HG03135 (cell line): ENCODE data around the gene RNASEL.
"Not testable (repeated sequence)": the region's sequence is repeated elsewhere in the genome, so short reads cannot be mapped to it uniquely, and the experiment has no call there.

Experiments used
- ATAC-seq: cut with Tn5 transposase; IDR thresholded peaks from one replicate; pipeline ENCODE4 v1.9.1; 2021; ENCODE audit warnings: mild to moderate bottlenecking, moderate library complexity; ENCODE audit not compliant: unreplicated experiment

Gene RNASEL, protein sequence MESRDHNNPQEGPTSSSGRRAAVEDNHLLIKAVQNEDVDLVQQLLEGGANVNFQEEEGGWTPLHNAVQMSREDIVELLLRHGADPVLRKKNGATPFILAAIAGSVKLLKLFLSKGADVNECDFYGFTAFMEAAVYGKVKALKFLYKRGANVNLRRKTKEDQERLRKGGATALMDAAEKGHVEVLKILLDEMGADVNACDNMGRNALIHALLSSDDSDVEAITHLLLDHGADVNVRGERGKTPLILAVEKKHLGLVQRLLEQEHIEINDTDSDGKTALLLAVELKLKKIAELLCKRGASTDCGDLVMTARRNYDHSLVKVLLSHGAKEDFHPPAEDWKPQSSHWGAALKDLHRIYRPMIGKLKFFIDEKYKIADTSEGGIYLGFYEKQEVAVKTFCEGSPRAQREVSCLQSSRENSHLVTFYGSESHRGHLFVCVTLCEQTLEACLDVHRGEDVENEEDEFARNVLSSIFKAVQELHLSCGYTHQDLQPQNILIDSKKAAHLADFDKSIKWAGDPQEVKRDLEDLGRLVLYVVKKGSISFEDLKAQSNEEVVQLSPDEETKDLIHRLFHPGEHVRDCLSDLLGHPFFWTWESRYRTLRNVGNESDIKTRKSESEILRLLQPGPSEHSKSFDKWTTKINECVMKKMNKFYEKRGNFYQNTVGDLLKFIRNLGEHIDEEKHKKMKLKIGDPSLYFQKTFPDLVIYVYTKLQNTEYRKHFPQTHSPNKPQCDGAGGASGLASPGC

DNA sequence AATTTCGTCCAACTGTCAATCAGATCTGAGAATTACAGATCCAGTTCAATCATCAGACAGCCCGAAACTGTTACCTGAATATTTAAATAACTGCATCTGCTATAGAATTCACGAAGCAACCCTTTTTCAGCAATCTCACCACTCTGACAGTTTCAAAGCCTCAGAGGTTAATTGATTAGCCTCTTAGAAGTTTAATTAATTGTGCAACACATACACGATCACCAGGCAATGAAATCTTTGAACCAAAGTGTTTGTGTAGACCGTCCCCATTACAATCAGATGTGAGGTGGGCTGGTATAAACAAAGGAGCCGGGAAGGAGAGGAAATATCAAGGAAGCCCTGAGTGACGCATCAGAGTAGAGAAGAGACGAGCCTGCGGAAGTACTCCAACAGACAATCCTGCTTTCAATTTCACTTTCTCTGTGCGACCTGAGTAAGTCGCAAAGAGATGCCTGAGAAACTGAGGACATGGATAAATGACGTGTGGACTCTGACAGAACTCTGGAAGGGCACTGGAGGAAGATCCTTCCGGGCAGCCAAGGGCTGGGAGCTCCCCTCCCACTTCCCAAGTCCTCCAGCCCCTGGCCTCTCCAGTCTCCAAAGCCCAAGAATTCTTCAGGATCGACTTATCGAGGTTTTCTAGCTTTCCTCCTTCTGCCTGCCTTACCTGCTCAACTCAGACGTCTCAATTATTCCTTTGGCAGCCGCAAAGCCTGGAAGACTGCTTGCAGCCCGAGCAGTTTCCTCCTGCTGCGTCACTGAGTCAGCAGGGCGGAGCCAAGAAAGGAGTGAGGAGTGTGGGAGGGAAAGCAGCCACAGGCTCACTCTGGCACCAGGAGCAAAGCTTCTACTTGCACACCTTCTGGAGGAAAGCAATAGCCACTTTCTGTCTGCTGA is at the start of gene RNASEL:
Gene RNASEL, minus strand, starts transcription at position 757 of the 897 bp plus-strand sequence. CDS start 2,450 bp downstream, outside the sequence.
- peak; percentile 93 for ATAC-seq

DNA sequence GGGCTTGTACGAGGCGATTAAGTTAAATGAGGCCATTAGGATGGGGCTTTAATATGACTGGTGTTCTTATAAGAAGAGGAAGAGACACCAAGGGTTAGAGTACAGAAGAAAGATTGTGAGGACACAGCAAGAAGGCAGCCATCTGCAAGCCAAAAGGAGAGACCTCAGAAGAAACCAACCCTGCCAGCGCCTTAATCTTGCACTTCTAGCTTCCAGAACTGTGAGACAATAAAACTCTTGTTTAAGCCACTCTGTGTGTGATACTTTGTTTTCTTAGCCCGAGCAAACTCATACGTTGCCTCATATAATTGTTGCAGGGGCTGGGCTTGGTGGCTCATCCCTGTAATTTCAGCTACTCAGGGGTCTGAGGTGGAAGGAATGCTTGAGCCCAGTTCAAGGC is 48.7 kb upstream of the RNASEL start:
- ATAC-seq = no peak

DNA sequence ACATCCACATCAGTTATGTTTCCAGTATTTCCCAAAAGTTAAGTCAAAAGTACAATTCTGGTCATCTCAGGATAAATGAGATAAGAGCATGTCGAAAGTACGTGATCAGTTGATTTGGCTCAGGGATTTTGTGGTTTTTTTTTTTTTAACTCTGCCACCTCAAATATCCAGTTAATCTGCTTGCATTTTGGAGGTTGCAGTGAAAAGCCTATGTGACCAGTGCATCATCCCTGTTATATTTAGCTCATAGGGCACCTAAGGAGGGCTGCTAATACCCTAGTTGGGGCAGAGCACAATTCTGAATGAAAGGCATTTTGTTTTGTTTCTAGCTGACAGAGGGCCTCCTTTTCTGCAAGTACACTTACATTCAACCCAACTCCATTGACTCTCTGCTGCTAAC is 46.8 kb upstream of the RNASEL start:
- no peak for ATAC-seq

DNA sequence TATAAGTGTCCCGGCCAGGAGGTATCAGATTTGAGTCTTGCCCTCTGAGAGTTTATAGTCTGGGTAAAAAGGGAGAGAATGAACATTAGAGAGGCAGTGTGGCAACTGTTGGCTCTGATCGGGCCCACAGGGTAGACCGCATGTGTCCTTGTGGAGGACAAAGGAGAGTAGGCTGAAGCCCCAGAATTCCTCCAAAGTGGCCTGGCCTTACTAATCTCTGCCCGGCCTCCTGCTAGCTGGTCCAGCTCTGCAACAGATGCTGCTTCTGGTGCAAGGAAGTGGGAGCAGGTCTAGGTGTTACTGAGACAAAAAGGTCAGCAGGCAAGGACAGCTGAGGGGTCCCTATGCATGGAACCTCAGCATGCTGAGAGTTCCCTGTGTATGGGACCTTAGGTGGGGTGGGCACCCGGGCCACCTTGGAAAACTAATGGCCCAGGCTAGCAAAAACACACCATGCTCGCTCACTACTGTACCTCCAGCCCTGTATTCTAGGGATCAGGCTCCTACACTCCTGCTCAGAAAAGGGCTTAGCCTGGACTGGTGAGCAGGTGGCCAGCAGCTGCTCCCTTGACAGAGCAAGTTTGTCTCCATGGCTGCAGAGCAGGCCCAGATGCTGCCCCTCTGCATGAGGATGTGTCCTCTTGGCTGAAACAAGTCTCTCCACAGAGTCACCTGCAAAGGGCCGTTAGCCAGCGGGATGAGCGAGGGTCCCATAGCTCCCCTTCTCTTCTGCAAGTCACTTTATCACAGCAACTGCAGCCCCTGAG is 45.4 kb upstream of the RNASEL start:
- ATAC-seq = no peak

DNA sequence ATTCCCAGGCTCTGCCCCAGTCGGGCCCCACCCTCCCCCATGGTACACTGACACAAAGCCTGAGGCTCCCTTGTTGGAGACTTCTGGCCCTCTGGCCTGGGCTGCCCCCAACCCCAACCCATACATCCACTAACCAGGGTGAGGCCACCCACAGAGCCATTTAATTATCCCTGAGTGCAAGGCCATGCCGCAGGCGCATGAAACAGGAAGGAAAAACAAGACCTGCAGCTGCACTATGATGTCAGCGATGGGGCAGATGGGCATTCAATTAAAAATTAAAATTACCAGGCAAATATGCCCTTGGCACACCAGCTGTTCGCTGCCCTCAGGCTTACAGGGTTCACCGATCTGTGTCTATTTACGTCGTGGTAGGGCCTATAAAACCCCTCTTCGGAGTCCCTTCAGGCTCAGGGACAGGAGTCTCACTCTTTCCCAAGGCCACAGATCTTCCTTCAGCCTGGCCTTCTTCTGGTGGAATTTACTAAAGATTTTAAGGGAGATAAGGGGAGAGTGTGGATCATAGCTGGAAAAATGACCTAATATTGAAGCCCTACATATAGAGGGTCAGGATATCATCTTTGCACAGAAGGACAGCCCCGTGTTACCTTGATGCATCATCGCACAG is 44.7 kb upstream of the RNASEL start:
- no peak for ATAC-seq

DNA sequence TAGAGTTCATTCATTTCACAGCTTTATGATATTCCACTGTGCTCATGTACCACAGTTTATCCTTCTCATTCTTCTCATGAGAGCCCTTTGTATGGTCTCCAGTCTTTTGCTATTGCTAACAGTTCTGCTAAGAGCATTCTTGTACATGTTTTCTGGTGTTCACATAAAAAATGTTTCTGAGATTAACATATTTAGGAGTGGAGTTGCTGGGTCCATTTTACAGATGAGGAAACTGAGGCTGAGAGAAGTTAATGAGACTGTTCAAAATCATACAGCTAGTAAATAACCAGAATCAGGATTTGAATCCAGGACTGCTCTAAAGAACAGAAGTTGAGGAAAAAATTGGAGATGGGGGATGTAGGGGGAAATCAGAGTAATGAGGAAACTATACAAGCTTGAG is 44.0 kb upstream of the RNASEL start:
- ATAC-seq = no peak

DNA sequence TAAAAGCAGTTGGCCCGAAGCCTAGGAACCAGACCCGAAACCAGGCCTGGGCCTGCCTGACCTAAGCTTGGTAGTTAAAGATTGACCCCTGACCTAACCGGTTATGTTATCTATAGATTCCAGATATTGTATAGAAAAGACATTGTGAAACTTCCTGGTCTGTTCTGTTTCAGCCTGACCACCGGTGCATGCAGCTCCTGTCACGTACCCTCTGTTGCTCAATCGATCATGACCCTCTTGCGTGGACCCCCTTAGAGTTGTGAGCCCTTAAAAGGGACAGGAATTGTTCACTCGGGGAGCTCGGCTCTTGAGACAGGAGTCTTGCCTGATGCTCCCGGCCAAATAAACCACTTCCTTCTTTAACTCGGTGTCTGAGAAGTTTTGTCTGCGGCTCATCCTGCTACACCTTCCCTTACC is 43.4 kb upstream of the RNASEL start:
- not testable (repeated sequence) for ATAC-seq

DNA sequence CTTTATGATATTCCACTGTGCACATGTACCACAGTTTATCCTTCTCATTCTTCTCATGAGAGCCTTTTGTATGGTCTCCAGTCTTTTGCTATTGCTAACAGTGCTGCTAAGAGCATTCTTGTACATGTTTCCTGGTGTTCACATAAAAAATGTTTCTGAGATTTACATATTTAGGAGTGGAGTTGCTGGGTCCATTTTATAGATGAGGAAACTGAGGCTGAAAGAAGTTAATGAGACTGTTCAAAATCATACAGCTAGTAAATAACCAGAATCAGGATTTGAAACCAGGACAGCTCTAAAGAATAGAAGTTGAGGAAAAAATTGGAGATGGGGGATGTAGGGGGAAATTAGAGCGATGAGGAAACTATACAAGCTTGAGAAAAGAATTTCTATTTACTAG is 42.9 kb upstream of the RNASEL start:
- no peak for ATAC-seq

DNA sequence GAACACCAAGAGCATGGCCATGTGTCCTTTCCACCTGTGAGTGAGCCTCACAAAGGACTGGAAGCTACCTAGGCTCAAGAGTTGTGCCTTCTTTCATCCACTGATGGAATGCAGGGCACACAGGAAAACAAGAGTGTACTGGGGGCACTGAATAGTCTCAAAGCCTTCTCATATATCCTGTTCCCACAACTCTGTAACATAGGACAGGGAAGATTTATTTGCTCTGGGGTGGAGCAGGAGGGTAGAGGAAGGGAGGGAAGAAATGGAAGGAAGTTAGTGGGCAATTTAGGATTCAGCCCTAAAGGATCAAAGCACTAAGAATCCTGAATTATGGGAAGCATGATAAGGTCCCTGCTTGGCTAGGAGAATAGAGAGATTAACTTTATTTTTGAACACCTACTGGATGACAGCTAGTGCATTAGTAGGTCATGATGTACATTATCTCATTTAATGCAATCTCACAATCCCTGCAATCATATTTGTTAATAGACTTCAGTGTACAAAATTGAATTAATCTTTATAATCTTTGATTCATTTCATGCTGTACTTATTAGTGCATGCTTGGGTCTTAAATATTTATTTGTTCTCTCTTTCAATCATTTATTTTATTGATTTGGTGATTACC is 42.1 kb upstream of the RNASEL start:
- no peak for ATAC-seq

DNA sequence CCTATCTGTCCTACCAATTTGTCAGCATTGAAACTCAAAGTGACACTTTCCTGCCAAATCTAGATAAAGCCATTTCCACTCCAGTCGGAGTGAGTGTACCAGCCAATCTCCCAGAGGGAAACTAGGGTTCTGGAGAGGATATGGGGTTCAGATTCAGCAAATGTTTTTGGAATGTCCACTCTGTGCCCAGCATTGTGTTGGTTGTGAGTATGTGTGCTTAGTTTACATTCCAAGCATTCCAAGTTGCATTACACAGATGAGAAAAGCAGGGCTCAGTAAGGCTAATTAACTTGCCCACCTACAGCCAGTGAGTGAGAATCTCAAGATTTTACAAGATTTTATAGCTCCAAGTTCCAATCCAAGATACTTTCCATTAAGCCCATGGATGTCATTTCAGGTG is 41.5 kb upstream of the RNASEL start:
- no peak for ATAC-seq

DNA sequence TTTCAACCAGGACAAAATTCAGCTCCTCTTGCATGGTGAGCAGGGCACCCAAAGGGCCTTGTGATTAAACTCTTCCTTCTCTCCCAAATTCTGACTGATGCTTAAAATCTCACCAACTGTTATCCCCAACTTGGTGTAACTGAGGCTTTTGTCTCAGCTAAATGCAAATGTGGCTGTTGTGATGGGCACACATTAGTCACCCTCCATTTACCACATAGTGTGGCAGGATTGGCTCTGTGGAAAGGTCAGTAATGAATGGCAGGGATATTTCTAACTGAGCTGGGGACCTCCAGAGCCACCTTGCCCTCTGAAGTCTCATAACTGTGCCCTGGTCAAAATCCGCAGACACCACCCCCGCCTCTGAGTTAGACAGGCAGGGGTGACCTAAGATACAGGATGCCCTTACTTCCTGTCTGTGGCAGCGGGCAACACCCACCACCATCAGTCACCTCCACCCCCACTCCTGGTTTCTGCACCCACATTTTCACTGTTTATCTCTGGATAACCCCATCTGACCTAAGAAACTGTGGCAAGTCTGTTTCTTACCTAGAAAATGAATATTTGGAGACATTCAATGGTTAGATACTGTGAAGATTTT is 40.5 kb upstream of the RNASEL start:
- no peak for ATAC-seq

DNA sequence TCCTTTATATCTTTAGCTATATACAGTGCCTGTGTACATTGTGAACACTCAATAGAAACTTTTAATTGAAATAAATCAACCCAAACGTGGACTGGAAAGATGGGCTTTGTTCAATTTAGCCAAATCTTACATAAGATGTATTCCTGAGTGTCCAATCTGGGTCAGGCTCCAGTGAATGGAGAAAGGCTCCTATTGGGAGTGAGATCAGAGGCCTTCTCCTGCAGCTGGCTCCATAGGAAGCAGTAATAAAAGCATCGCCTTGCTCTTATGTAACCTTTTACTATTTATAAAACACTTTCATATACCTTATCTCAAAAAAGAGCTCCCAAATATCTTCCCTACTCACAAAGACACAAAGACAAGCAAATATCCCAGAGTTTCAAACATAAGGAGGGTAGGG is 40.0 kb upstream of the RNASEL start:
- ATAC-seq = no peak

DNA sequence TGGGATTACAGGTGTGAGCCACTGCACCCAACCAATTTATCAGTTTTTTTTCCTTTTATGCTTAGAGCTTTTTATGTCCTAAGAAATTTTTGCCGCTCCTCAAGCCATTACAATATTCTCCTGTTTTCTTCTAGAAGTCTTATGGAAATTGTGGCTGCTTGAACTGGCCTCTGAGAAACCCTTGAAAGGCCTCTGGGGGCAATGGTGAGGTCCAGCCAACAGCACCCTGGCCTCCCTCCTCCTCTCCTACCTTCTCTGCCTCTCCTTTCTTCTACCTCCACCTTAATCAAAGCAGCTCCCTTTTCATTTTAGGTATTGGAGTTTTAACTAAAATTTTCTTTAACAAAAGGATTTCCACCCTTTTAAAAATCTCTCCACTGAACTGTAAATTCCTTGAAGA is 39.6 kb upstream of the RNASEL start:
- no peak for ATAC-seq

DNA sequence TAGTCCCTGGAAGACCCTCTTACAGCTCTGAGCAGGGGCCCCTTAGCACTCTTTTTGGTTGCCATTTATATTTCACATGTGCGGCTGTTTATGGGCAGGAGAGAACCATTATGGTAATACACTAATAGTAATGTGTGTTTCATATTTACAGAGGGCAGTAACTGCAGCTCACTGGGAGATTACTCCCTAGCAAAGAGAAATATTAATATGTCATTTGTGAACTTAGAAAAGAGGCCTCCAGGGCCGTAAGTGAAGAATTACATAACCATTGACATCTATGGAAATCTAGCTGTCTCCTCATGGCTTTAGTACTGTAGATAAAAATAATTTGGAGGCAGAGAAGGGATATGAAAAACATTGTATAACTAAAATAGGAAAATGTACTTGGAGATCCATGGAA is 38.6 kb upstream of the RNASEL start:
- no peak for ATAC-seq

DNA sequence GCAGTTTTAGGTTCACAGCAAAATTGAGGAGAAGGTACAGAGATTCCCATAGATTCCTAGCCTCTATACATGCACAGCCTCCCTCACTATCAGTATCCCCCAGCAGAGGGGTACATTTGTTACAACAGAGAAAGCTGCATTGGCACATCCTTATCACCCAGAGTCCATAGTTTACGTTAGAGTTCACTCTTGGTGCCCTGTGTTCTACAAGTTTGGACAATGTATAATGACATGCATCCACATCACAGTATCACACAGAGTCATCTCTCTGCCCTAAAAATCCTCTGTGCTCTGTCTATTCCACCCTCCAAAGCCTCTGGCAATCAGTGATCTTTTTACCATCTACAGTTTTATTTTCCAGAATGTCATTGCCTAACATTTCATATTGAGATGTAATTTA is 37.5 kb upstream of the RNASEL start:
- ATAC-seq = no peak

DNA sequence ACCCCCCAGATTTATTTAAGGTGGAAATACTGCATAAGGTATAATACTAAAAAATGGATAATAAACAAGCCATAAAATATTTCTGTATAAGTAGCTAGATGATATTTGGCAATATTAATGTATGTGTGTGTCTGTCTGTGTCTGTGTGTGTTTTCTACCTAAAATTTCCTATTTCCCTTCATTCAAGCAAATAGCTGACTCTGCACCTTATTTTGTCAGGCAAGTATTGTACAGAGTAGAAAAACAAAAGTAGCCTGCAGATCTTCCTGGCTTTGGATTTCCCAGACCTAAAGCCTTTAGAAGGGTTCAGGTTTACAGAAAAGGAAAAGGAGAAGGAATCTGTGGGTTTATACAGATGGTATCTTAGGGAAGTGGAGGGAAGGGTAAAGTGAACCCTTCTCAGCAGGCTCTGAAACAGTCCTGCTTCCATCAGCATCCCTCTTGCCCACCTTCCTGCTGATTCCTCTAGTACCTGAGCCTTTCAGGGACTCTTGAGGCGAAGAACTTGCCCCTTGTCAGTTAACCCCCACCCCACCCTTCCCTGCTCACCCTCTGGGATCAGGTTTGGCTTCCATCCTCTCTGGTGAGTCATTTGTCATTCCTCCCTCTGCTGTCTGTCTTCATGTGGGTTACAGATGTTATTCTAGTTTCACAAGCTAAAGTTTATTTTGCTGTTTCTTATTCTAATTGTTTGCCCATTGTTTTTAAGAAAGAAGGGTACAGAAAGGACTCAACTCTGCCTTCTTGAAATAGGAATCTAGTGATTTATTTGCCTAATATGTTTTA is 36.9 kb upstream of the RNASEL start:
- no peak for ATAC-seq

DNA sequence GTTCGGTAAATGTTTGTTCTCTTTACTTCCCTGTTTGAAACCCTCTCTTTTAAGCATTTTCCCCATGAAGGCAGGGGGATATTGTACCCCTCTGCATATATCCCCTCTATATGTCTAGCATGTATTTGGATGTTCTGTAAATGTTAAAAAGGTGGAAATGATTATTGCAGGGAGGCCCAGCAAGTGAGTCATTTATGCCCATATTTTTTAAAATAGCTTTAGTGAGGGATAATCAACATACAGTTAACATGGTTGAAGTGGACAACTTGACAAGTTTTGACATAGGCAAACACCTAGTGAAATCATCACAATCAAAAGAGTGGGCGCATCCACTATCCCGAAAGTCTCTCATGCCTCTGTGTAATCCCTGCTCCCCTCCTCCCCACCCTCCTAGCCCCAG is 36.0 kb upstream of the RNASEL start:
- ATAC-seq = no peak

DNA sequence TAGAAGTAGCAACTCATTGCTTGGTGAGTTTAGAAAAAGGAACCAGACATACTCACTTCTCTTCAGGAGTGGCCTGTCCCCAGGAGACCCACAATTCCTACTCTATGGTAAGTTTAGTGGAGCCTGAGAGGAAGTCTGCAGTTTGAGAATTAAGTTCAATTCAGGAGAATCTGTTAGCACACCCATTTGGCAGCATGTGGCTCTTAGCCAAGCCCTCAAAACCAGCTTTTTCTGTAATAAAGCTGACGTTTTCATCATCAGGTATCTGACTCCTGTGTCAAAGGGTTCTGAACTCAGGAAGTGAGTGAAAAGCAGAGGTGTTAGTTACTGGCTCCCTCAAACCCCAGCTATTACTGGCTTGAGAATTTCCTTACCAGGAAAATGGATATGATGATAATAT is 35.5 kb upstream of the RNASEL start:
- no peak for ATAC-seq
